Stimulated activated CD8-positive, alpha-beta memory T cell treated with anti-CD3 and anti-CD28 coated beads, Interleukin-12 subunit alpha, Interleukin-12 subunit beta, amount 100 ng/mL, for 1 hour (primary cell): Measurements from ENCODE around the gene EXOC6B.

ENCODE experiments used
- DNase-seq: peaks from one replicate; pipeline ENCODE4 v3.0.0-alpha.2; 2020; ENCODE audit warnings: low read depth

EXOC6B gene

DNA sequence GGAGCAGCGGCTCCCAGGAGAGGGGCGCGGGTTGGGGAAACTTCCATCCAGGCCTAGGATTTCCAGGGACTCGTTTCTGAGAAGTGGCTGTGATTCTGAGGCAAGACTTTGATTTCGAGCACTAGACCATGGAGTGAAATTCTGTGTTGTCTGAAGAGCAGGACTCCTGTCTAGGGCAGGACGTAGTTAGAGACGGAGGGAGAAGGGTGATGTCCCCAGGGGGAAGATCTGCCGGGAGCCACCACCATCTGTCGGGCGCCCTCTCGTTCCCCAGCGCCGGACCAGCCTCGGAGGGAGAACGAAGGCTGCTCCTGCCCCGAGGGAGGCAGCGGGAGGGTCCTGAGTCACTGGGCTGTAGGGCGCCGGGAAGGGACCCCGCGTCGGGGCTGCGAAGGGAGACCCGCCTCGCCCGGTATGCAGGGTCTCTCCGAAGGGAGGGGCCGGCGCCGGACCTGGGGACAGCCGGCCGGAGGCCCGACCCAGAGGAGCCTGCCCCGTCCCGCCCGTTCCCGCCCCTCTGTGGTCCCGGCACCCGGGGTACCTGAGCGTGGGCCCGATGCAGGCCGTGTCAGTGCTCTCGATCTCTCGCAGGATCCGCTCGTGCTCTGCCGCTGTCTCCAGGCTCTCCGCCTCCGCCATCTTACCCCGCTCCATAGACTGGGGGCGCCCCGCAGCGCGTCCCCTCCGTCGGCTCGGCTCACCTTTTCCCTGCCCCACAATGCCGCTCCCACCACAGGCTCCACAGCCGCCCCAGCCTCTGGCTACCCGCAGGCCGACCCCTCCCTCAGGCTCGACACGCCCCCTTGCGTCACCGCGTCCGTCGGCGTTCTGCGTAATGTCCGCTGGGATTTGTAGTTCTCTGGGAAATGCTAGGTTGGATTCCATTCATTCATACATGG is at the start of gene EXOC6B:
Gene EXOC6B (minus strand): TSS at position 777 of the 899 bp plus-strand sequence.
- peak; percentile 76 for DNase-seq

- no peak for DNase-seq
These were observed 46.0 kb upstream of the EXOC6B start for GRCh38 chr2:72871880-72872279.

DNA sequence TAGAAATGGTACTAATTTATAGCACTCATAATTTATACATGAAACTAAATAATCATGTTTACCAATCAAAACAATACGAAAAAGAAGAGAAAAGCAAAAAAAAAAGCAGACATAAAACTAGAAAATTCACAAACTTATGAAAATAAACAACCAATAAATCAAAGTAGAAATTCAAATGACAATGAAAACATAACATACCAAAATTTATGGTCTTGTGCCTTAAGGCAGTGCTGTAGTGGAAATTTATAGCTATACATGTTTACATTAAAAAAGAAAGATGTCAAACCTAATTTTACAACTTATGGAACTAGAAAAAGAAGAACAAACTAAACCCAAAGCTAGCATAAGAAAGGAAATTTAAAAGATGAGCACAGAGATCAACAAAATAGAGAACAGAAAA is 45.2 kb upstream of the EXOC6B start:
- DNase-seq, result no peak

GRCh38 chr2:72864500-72864899 is 38.7 kb upstream of the EXOC6B start:
- DNase-seq, result no peak

DNA sequence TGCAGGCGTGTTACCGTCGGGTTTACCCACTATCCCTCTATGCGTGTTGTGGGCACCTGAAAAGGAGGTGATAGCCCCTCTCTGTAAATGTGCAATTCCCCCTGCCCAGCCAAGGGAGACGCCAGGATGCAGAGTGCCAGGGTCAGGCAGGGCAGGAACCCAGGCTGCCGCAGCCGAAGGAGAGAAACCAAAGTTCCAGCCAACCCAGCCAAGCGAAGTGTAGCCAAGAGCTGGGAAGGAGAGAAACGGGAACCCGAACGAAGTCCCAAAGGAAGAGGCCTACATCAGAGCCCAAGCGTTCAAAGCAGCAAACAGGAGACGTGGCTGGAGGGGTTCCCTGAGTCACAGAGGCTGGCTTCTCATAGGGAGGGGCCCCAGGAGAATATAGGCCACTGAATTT is 37.2 kb upstream of the EXOC6B start:
- DNase-seq, result no peak

DNA sequence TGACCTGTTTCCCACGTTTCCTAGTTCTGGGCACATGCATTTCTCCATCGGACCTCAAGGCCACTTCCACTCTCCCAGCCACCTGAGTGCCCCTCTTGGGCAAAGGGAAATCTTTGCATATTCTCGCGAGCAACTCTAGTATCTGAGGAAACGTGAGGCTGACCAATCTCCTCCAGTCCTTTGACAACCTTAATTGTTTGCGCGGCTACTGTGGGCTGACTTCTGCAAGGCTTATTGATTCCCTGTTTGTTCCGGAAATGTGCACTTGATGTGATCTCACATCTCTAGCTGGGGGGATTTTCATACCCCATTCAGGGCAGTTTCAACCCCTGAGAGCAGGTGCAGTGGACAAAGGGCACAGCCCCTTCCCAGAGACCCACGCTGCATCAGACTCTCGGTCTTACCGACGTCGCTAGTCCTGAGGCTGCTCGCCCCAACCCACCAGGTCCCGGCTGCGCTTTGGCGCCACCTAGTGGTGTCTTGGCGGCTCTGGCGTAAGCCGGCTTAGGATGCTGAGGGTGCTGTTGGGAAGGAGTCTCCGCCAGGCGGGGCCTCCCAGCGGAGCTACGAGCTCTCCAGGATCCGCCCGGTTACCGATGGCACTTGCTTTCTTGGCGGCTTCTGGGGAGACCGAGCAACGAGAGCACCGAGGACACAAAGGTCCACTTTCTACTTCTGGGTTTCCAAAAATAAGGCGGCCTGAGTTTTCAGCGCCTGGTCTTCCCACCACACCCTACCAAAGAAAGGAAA is 36.6 kb upstream of the EXOC6B start:
- DNase-seq, result peak; percentile 76

DNA sequence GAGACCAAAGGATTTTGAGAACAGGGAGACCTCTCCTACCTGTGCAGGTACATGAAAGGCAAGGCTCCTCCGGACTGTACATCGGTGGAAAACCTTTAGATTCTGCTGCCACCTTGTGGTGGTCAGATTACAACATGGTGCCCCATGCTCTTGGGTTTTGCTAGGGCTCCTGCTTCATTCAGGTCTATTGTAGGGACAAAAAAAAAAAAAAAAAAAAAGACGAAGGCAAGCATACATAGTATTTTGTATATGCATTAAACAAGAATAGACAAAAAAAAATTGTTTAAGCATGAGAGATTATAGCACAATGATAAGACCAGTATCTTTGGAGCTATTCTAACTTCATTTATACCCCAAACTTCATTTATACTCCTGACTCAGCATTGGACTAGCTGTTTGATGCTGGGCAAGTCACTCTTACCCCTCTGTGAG is 34.0 kb upstream of the EXOC6B start:
- DNase-seq, result peak; percentile 41

DNA sequence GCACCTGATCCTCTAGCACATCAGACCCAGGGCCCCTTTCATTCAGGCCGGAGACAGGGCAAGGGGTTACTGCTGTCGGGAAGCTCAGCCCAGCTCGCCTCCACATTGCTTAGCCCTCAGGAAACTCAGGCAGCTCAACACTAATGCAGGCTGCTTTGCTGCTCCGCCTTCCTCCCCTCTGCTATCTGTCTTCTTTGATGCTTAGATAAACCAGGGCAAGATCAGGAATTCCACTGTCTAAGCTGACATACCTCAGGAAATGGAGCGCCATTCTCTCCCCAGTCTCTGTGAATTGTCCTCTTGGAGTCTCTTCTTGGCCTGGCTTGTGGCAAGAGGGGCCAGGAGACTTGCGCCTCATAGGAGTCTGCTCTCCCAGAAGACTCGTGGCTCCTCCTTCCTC is 25.5 kb upstream of the EXOC6B start:
- no peak for DNase-seq

DNA sequence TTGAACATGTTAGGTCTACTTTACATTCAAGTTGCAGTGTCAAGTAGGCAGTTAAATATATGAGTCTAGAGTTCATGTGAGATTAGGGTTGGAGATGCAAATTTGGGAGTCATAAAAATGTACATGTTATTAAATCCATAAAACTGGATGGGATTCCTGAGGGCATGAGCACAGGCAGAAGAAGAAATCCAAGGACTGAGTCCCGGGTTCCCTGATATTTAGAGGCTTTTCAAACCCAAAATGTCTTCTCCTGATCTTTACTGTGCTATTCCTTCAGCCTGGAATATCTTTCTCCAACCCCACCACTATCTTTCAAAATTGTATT is 23.3 kb upstream of the EXOC6B start:
- no peak for DNase-seq

DNA sequence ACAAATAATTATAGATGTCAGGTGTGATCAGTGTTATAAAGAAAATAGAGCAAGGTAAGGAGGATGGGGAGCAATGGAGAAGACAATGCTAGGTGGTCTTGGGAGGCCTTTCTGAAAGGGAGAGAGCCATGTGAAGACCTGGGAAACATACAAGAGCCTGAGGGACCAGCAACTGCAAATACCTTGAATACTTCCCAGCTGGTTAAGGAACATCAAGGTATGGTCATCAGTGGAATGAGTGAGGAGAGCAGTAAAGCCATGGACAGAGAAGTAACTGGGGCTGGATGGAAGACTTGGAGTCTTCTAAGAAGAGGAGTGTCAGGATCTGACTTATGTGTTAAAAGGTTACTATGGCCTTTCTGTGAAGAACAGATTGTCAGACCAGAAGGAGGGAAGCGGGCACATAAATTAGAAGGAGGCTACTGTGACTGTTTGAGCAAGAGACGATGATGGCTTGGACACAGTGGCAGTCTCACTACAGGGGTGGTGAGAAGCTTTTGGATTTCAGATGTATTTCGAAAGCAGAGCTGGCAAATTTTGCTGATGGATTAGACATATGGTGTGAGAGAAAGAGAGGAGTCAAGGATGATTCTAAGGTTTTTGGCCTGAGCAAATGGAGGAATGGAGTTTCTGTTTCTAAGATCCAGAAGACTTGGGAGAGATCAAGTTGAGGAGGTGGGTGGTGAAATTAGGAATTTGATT is 22.8 kb upstream of the EXOC6B start:
- DNase-seq, result no peak

DNA sequence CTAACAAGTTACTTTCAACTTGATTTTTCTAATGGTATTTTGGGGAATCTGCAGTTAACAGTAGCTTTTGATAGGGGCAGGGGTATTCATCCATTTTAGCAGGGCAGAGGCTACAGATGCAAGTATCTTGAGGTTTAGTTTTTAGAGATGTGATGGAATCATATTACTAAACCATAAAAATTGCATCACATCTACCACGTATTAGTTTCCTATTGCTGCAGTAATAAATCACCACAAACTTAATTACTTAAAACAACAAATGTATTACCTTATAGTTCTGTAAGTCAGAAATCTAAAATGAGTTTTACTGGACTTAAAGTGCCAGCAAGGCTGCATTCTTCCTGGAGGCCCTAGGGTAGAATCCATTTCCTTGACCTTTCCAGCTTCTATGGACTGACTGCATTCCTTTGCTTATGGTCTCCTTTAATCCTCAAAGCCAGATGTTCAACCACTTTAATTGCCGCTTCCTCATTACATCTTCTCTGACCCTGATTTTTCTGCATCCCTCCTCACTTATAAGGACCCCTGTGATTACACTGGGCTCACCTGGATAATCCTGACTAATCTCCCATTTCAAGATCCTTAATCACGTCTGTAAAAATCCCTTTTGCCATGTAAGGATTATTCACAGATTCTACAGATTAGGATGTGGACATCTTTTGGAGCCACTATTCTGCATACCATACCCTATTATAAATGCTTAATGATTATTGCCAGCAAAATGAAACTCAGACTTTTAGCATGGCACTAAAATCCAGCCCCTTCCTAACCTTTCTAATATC is 21.9 kb upstream of the EXOC6B start:
- DNase-seq, result no peak

- DNase-seq, result no peak
These were observed 20.6 kb upstream of the EXOC6B start for GRCh38 chr2:72846171-72847095.

GRCh38 chr2:72843301-72843700 is 17.5 kb upstream of the EXOC6B start:
- DNase-seq, result no peak

- no peak for DNase-seq
These were observed 15.8 kb upstream of the EXOC6B start for GRCh38 chr2:72841462-72842125.

DNA sequence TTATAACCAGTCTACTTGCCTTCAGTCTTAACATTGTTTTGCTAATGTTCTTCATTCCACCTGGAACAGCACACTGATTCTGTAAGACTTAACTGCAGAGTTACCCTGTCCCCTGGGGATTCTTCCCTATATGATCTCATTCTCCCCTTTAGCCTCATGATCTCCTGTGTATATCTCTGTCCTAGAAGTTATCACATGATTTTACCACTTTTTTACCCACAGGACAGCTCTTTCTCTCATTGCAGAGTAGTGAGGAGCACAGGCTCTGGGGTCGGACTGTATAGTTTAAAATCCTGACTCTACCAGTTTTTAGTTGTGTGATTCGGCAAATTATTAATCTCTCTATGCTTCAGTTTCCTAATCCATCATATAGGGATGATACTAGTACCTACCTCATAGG is 14.2 kb upstream of the EXOC6B start:
- no peak for DNase-seq

- no peak for DNase-seq
These were observed 11.3 kb upstream of the EXOC6B start for GRCh38 chr2:72837171-72837570.

GRCh38 chr2:72835403-72835802 is 9.6 kb upstream of the EXOC6B start:
- no peak for DNase-seq

DNA sequence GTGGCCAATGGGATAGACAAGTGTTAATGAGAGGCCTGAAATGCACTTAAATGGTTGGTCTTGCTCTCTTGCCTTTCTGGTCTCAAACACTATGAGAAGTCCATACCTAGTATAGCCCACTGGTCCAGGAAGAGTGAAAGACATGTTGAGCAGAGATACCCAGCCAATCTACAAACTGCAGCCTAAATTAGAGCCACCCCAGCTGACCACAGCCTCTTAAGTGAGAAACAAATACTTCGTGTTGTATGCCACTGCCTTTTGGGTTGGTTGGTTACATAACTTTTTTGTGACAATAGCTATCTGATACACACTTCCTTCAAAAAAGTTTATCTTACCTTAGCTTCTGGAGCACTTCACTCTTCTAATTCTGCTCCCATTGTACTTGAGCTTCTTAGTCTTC is 8.8 kb upstream of the EXOC6B start:
- no peak for DNase-seq

- no peak for DNase-seq
These were observed 7.4 kb upstream of the EXOC6B start for GRCh38 chr2:72833084-72833714.

DNA sequence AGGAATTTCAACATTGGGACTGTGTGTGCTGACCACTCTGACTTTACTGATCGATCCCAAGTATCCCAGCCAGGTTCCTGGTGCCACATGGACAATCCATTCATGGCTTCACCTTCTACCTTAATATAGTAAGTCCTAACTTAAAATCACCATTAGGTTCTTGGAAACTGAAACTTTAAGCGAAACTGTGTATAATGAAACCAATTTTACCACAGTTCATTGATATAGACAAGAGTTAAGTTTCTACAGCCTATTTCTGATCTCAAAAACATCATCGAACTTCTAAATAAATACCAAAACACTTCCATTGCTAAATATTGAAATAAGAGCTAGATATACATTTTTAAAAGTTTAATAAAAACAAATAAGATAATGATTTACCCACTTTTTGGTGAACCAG is 4.4 kb upstream of the EXOC6B start:
- no peak for DNase-seq
